WTC11 (cell line): ENCODE measurements around the gene PAPPA2. TPM values are rescaled to one million over a fixed set of nuclear protein-coding genes. Genes with fewer than 3 reads are reported as not detected.

Source experiments
- ATAC-seq: fragments of 200-7000 bp; cut with Tn5 transposase; 2 replicates; pipeline ENCODE4 v1.10.0; 2021; ENCODE audit warnings: mild to moderate bottlenecking, moderate library complexity
- CTCF ChIA-PET: fragments of 300-600 bp; sonication (Branson Sonifier 250); formaldehyde crosslinking; loops from one replicate; lab custom pipeline; 2021; ENCODE audit warnings: antibody characterized with exemption; lab: Charles Lee
- POLR2A ChIA-PET: fragments of 350-600 bp; sonication (Branson Sonifier 250); formaldehyde crosslinking; loops from one replicate; lab custom pipeline; 2021; ENCODE audit warnings: antibody characterized with exemption; lab: Charles Lee
- DNase-seq: peaks from one replicate; pipeline ENCODE4 v3.0.0; 2021; ENCODE audit warnings: low spot score
- H3K27ac Mint-ChIP-seq: 2 replicates; pipeline ENCODE4 v1.8.0; 2021; ENCODE audit warnings: mixed read lengths
- H3K27me3 Mint-ChIP-seq: 2 replicates; pipeline ENCODE4 v1.8.0; 2021; ENCODE audit warnings: low read depth, mild to moderate bottlenecking, moderate library complexity, mixed read lengths
- H3K36me3 Mint-ChIP-seq: 2 replicates; pipeline ENCODE4 v1.8.0; 2021; ENCODE audit warnings: mixed read lengths
- H3K4me1 Mint-ChIP-seq: 2 replicates; pipeline ENCODE4 v1.8.0; 2022; ENCODE audit warnings: mixed read lengths
- H3K4me3 Mint-ChIP-seq: 2 replicates; pipeline ENCODE4 v1.8.0; 2021; ENCODE audit warnings: mild to moderate bottlenecking, moderate library complexity, mixed read lengths
- H3K9me3 Mint-ChIP-seq: 2 replicates; pipeline ENCODE4 v1.8.0; 2021; ENCODE audit warnings: mixed read lengths
- CREB1 ChIP-seq: sonication (generic); formaldehyde crosslinking; IDR thresholded peaks from 2 replicates; pipeline ENCODE4 v1.8.0; 2023; ENCODE audit warnings: mild to moderate bottlenecking, missing genetic modification reagents
- CTCF ChIP-seq: fragments of 200-600 bp; IDR thresholded peaks from 2 replicates; pipeline ENCODE4 v1.8.0; 2022; ENCODE audit warnings: antibody characterized with exemption
- E2F4 ChIP-seq: sonication (generic); formaldehyde crosslinking; IDR thresholded peaks from 2 replicates; pipeline ENCODE4 v1.8.1; 2022; ENCODE audit warnings: low read depth, mild to moderate bottlenecking, moderate library complexity, missing genetic modification reagents, borderline replicate concordance
- ELF4 ChIP-seq: sonication (generic); formaldehyde crosslinking; IDR thresholded peaks from 2 replicates; pipeline ENCODE4 v1.8.1; 2022; ENCODE audit warnings: low read depth, mild to moderate bottlenecking, moderate library complexity, missing genetic modification reagents
- ERG ChIP-seq: fragments of 250-450 bp; sonication (Bioruptor Pico); IDR thresholded peaks from 2 replicates; pipeline ENCODE4 v1.8.0; 2021; ENCODE audit warnings: mild to moderate bottlenecking
- ESRRA ChIP-seq: sonication (generic); formaldehyde crosslinking; IDR thresholded peaks from 2 replicates; pipeline ENCODE4 v1.8.1; 2022; ENCODE audit warnings: mild to moderate bottlenecking, missing genetic modification reagents, borderline replicate concordance
- FOXP4 ChIP-seq: sonication (generic); formaldehyde crosslinking; IDR thresholded peaks from 2 replicates; pipeline ENCODE4 v1.8.0; 2022; ENCODE audit warnings: mild to moderate bottlenecking, missing genetic modification reagents
- HMGA2 ChIP-seq: fragments of 250-450 bp; sonication (Bioruptor Pico); IDR thresholded peaks from 2 replicates; pipeline ENCODE4 v1.4.0; 2021; ENCODE audit warnings: mild to moderate bottlenecking, moderate library complexity
- HMGXB4 ChIP-seq: sonication (generic); formaldehyde crosslinking; IDR thresholded peaks from 2 replicates; pipeline ENCODE4 v1.8.1; 2023; ENCODE audit warnings: mild to moderate bottlenecking, moderate library complexity, missing genetic modification reagents
- IRF1 ChIP-seq: sonication (generic); formaldehyde crosslinking; IDR thresholded peaks from 2 replicates; pipeline ENCODE4 v1.8.0; 2023; ENCODE audit warnings: missing genetic modification reagents
- JAZF1 ChIP-seq: fragments of 250-450 bp; sonication (Bioruptor Pico); IDR thresholded peaks from 2 replicates; pipeline ENCODE4 v1.9.0; 2021; ENCODE audit warnings: moderate library complexity, mild to moderate bottlenecking, inconsistent platforms
- KAT7 ChIP-seq: sonication (generic); formaldehyde crosslinking; IDR thresholded peaks from 2 replicates; pipeline ENCODE4 v1.8.1; 2023; ENCODE audit warnings: missing genetic modification reagents, mild to moderate bottlenecking, borderline replicate concordance
- MLX ChIP-seq: sonication (generic); formaldehyde crosslinking; IDR thresholded peaks from 2 replicates; pipeline ENCODE4 v1.8.1; 2023; ENCODE audit warnings: mild to moderate bottlenecking, missing genetic modification reagents, moderate library complexity
- MYBL2 ChIP-seq: sonication (generic); formaldehyde crosslinking; IDR thresholded peaks from 2 replicates; pipeline ENCODE4 v1.8.1; 2023; ENCODE audit warnings: mild to moderate bottlenecking, moderate library complexity, missing genetic modification reagents
- NFYB ChIP-seq: sonication (generic); formaldehyde crosslinking; conservative IDR thresholded peaks from 2 replicates; pipeline ENCODE4 v1.8.0; 2022; ENCODE audit warnings: low read depth, missing genetic modification reagents
- NR3C1 ChIP-seq: sonication (generic); formaldehyde crosslinking; conservative IDR thresholded peaks from 2 replicates; pipeline ENCODE4 v1.8.1; 2023; ENCODE audit warnings: low read depth, mild to moderate bottlenecking, missing genetic modification reagents
- SOX15 ChIP-seq: fragments of 250-450 bp; sonication (Bioruptor Pico); IDR thresholded peaks from 2 replicates; pipeline ENCODE4 v1.9.0; 2021; ENCODE audit warnings: mild to moderate bottlenecking
- SP1 ChIP-seq: sonication (generic); formaldehyde crosslinking; conservative IDR thresholded peaks from 2 replicates; pipeline ENCODE4 v1.8.1; 2022; ENCODE audit warnings: missing genetic modification reagents
- TEAD1 ChIP-seq: sonication (generic); formaldehyde crosslinking; IDR thresholded peaks from 2 replicates; pipeline ENCODE4 v1.8.0; 2022; ENCODE audit warnings: mild to moderate bottlenecking, missing genetic modification reagents
- TP53 ChIP-seq: sonication (generic); formaldehyde crosslinking; IDR thresholded peaks from 2 replicates; pipeline ENCODE4 v1.8.1; 2023; ENCODE audit warnings: mild to moderate bottlenecking, missing genetic modification reagents
- USF2 ChIP-seq: sonication (generic); formaldehyde crosslinking; IDR thresholded peaks from 2 replicates; pipeline ENCODE4 v1.8.1; 2023; ENCODE audit warnings: mild to moderate bottlenecking, missing genetic modification reagents, moderate library complexity
- ZMAT4 ChIP-seq: fragments of 250-450 bp; sonication (Bioruptor Pico); IDR thresholded peaks from 2 replicates; pipeline ENCODE4 v1.9.0; 2021; ENCODE audit warnings: mild to moderate bottlenecking
- ZNF219 ChIP-seq: sonication (generic); formaldehyde crosslinking; IDR thresholded peaks from 2 replicates; pipeline ENCODE4 v1.8.0; 2023; ENCODE audit warnings: missing genetic modification reagents, mild to moderate bottlenecking, borderline replicate concordance
- ZNF232 ChIP-seq: sonication (generic); formaldehyde crosslinking; IDR thresholded peaks from 2 replicates; pipeline ENCODE4 v1.8.0; 2022; ENCODE audit warnings: mild to moderate bottlenecking, missing genetic modification reagents
- ZNF512 ChIP-seq: sonication (generic); formaldehyde crosslinking; IDR thresholded peaks from 2 replicates; pipeline ENCODE4 v1.8.1; 2022; ENCODE audit warnings: missing genetic modification reagents, borderline replicate concordance
- total RNA-seq: library from RNA; stranded (reverse); gene quantifications from 3 replicates; pipeline ENCODE4 v1.2.3, GENCODE V29; 2021

PAPPA2 gene
- total RNA-seq, 1 experiment from 2014 or later, result 0.74 TPM

- TF ChIP-seq ZNF512 (no peak), CTCF (no peak), KAT7 (no peak), HMGXB4 (no peak), IRF1 (no peak), TEAD1 (no peak), NR3C1 (CRISPR knock-in tag) (no peak), ERG (no peak), HMGA2 (CRISPR knock-in tag) (no peak), ESRRA (CRISPR knock-in tag) (no peak), SOX15 (no peak)
These were observed 374.7 kb downstream of the PAPPA2 start (continued) for GRCh38 chr1:176837708-176838107.

- no peak overlapping the region for H3K4me3 Mint-ChIP-seq
- no peaks in the 10 kb centered on the region for H3K27me3 Mint-ChIP-seq
- ChIA-PET POLR2A (no interaction called here), CTCF (no interaction called here)
- no peak overlapping the region for H3K27ac Mint-ChIP-seq
- no peak for ATAC-seq
- H3K4me1 Mint-ChIP-seq, result peaks cover 7% of the 10 kb centered on the region
- H3K9me3 Mint-ChIP-seq, result no peaks in the 10 kb centered on the region
- no peak for DNase-seq
- no peaks in the 10 kb centered on the region for H3K36me3 Mint-ChIP-seq
- no peak for TF ChIP-seq ELF4 (CRISPR knock-in tag)
- TF ChIP-seq KAT7, result no peak
- no peak for TF ChIP-seq ZNF219
- no peak for TF ChIP-seq JAZF1 (CRISPR knock-in tag)
- no peak for TF ChIP-seq NFYB
- TF ChIP-seq ZNF232 (CRISPR knock-in tag), result no peak
- TF ChIP-seq MLX (CRISPR knock-in tag), result no peak
- TF ChIP-seq USF2 (CRISPR knock-in tag), result no peak
- no peak for TF ChIP-seq TP53 (CRISPR knock-in tag)
- TF ChIP-seq CREB1 (CRISPR knock-in tag), result no peak
- TF ChIP-seq MYBL2 (CRISPR knock-in tag), result no peak
- TF ChIP-seq E2F4 (CRISPR knock-in tag), result no peak
- no peak for TF ChIP-seq SP1
- TF ChIP-seq ZMAT4 (CRISPR knock-in tag), result no peak
- no peak for TF ChIP-seq FOXP4 (CRISPR knock-in tag)
These were observed 375.5 kb downstream of the PAPPA2 start for GRCh38 chr1:176838276-176838995.
